Activated CD8-positive, alpha-beta T cell treated with anti-CD3 and anti-CD28 coated beads for 36 hours (primary cell): Measurements from ENCODE around the gene HRC. TPM values are rescaled to one million over a fixed set of nuclear protein-coding genes. Genes with fewer than 3 reads are reported as not detected.

ENCODE experiments used
- ATAC-seq: fragments of 200-7000 bp; cut with Tn5 transposase; one replicate; pipeline ENCODE4 v1.10.0; 2021; ENCODE audit warnings: mild to moderate bottlenecking, moderate library complexity
- CTCF ChIA-PET: fragments of 350-600 bp; sonication (Branson Sonifier 250); formaldehyde crosslinking; loops from one replicate; lab custom pipeline; 2021; ENCODE audit warnings: antibody characterized with exemption; lab: Charles Lee
- POLR2A ChIA-PET: fragments of 350-600 bp; sonication (Branson Sonifier 250); formaldehyde crosslinking; loops from one replicate; lab custom pipeline; 2021; ENCODE audit warnings: antibody characterized with exemption; lab: Charles Lee
- DNase-seq: peaks from one replicate; pipeline ENCODE4 v3.0.0-alpha.2; 2020
- H3K27ac Mint-ChIP-seq: one replicate; pipeline ENCODE4 v1.8.0; 2021; ENCODE audit warnings: mild to moderate bottlenecking, mixed read lengths
- H3K27me3 Mint-ChIP-seq: one replicate; pipeline ENCODE4 v1.8.0; 2021; ENCODE audit warnings: mixed read lengths
- H3K36me3 Mint-ChIP-seq: one replicate; pipeline ENCODE4 v1.8.0; 2021; ENCODE audit warnings: low read depth, mixed read lengths
- H3K4me1 Mint-ChIP-seq: one replicate; pipeline ENCODE4 v1.8.0; 2021; ENCODE audit warnings: low read depth, mixed read lengths
- H3K4me3 Mint-ChIP-seq: one replicate; pipeline ENCODE4 v1.8.0; 2021; ENCODE audit warnings: mild to moderate bottlenecking, moderate library complexity, mixed read lengths
- H3K9me3 Mint-ChIP-seq: one replicate; pipeline ENCODE4 v1.8.0; 2021; ENCODE audit warnings: mixed read lengths
- intact Hi-C: fragments of 100-400 bp; cut with micrococcal nuclease; formaldehyde crosslinking; loops from one replicate; pipeline ENCODE4 v1.10.0; 2022
- total RNA-seq, 2 experiments: library from RNA; stranded (reverse); gene quantifications; one replicate each; pipeline ENCODE4 v1.2.3, GENCODE V29; 2021
- TF ChIP-seq, protein P1 (sequence below): fragments of 200-600 bp; IDR thresholded peaks from one replicate; pipeline ENCODE4 v1.8.0; 2022; ENCODE audit warnings: antibody characterized with exemption, mild to moderate bottlenecking

Gene HRC
- total RNA-seq, 2 experiments from 2014 or later, result not detected

DNA sequence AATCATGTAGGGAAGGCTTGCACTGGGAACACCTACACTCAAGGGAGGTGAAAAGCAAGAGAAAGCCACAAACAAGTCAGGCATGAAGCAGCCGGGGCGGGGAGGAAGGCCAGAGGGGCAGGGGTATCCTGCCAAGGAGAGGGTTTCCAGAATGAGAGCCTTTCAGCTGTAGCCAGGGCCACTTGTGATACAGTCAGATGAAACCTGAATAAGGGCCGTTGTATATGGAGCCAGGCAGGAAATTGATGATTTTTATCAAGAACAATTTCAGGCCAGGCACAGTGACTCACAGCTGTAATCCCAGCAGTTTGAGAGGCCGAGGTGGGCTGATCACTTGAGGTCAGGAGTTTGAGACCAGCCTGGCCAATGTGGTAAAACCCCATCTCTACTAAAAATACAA, 6.8 kb upstream of the HRC start:
- Mint-ChIP-seq H3K27ac (no peak overlapping the region), H3K27me3 (peaks cover 30% of the 10 kb centered on the region), H3K9me3 (no peaks in the 10 kb centered on the region), H3K36me3 (no peaks in the 10 kb centered on the region), H3K4me3 (no peak overlapping the region), H3K4me1 (peaks cover 7% of the 10 kb centered on the region)
- ChIA-PET POLR2A (interaction anchor here (0.8 kb wide), 1 partner anchor 11 kb away, joined by 3 read pairs; no protein-coding TSS in a partner anchor), CTCF (interaction anchor here (3.3 kb wide), 1 partner anchor 36 kb away, joined by 19 read pairs; no protein-coding TSS in a partner anchor)
- intact Hi-C loops, result no loop called here
- no peak for DNase-seq
- ATAC-seq, result no peak
- TF ChIP-seq, protein P1, sequence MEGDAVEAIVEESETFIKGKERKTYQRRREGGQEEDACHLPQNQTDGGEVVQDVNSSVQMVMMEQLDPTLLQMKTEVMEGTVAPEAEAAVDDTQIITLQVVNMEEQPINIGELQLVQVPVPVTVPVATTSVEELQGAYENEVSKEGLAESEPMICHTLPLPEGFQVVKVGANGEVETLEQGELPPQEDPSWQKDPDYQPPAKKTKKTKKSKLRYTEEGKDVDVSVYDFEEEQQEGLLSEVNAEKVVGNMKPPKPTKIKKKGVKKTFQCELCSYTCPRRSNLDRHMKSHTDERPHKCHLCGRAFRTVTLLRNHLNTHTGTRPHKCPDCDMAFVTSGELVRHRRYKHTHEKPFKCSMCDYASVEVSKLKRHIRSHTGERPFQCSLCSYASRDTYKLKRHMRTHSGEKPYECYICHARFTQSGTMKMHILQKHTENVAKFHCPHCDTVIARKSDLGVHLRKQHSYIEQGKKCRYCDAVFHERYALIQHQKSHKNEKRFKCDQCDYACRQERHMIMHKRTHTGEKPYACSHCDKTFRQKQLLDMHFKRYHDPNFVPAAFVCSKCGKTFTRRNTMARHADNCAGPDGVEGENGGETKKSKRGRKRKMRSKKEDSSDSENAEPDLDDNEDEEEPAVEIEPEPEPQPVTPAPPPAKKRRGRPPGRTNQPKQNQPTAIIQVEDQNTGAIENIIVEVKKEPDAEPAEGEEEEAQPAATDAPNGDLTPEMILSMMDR, result no peak

DNA sequence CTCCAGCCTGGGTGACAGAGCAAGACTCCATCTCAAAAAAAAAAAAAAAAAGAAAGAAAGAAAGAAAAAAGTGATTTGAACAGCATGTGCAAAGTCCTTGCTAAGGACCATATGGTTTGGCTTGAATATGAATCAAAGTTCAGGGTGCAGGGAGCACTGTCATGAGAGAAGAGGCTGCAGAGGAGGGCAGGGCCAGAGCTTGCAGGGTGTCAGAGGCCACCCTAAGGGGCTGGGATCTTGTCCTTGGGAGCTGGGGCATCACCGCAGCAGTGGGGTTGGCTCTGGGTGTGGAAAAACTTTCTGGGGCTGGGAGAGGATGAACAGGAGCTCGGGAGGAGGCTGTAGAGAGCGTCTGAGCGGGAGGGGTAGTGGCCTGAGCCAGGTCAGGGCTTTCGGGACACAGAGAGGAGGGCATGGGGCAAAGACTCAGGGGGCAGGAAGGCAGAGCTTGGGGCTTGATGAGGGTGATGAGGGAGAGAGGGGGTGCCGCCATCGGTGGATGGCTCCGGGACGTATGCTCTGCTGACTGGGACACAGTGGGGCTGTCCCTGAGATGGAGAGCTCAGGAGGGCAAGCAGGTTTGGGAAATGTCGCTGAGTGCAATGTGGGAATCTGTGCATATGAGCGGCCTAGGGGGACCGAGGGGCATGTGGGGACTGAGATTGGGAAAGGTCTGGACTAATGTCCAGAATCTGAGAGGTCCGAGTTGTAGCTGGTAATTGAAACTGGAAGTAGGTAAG, 5.4 kb upstream of the HRC start:
- TF ChIP-seq, protein P1, result no peak
- Mint-ChIP-seq H3K4me3 (no peak overlapping the region), H3K36me3 (no peaks in the 10 kb centered on the region), H3K27me3 (peaks cover 32% of the 10 kb centered on the region), H3K4me1 (peaks cover 7% of the 10 kb centered on the region), H3K27ac (no peak overlapping the region), H3K9me3 (no peaks in the 10 kb centered on the region)
- ATAC-seq (no peak), DNase-seq (no peak)
- POLR2A ChIA-PET, result no interaction called here
- CTCF ChIA-PET, result interaction anchor here (0.8 to 3.3 kb wide), 5 partner anchors 17 to 79 kb away, joined by 3 to 19 read pairs (median 3); no protein-coding TSS in a partner anchor
- intact Hi-C loops, result no loop called here

DNA sequence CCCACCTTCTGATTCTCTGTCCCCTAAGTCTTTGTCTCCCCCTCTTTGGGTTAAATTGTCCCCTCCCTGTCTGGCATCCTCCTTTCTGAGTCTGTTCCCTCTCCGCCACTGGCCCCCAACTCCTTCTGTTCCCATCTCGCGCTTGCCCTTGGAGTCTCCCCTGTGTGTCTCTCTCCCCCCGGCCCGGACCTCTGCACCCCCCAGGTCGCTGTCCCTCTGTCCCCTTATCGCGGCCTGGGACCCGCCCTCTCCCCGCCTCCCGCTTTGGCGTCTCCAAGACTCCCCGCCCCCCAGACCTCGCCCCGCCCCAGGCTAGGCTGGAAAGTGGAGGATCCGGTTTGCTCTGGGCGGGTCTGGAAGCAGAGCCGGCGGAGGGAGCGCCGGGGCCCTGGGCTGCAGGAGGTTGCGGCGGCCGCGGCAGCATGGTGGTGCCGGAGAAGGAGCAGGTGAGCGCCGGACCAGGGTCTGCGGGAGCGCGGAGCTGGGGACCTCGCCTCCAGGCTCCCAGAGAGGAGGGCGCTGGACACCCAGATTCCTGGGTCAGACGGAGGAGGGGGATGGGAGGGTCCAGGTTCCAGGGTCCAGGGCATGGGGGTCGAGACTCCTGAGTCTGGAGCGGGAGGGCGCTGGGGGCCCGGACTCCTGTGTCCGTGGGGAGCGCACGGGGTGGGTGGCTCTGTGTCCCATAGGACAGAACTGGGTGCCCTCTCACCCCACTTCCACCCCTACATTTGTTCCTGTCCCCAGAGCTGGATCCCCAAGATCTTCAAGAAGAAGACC, 2.4 kb upstream of the HRC start, which contains the start of gene TRPM4:
TSS of gene TRPM4 (plus strand) at position 348 of the 780 bp plus-strand sequence. CDS start at position 423, 75 bp downstream.
- no peak within 1 kb of the TSS for H3K27ac Mint-ChIP-seq
- ATAC-seq (peak; percentile 82), DNase-seq (peak; percentile 63)
- no peak within 1 kb of the TSS for H3K4me3 Mint-ChIP-seq
- ChIA-PET CTCF (no interaction called here), POLR2A (no interaction called here)
- TF ChIP-seq, protein P1, result no peak
- H3K27me3 Mint-ChIP-seq, result peaks cover 53% of the 10 kb centered on the region
- H3K36me3 Mint-ChIP-seq, result no peaks in the 10 kb centered on the region
- intact Hi-C loops, result no loop called here
- peaks cover 7% of the 10 kb centered on the region for H3K4me1 Mint-ChIP-seq
- H3K9me3 Mint-ChIP-seq, result peaks cover 2% of the 10 kb centered on the region

DNA sequence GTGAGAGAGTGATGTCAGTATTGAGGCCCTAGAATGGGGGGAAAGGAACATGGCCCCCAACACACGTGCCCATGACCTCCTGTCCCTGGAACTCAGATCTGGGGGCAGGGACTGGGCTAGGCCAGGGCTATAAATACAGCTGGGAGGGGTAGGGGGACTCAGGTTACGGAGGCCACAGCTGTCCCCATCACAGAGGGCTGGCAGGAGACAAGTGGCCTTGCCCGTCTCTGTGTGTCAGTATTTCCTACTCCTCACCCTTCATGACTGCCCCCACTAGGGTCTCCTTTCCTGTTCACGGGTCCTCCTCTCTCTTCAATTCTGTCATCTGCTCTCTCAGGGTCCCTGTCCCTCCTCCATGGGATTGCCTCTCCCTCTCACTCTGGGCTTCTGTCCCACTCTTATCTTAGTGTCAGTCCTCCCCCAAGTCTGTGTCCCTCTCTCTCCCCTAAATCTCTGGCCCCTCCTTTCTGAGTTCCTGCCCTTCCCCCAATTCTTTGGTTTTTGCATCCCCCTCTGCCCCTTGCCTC, 687 bp upstream of the HRC start:
- no peaks in the 10 kb centered on the region for H3K36me3 Mint-ChIP-seq
- peaks cover 14% of the 10 kb centered on the region for H3K4me1 Mint-ChIP-seq
- POLR2A ChIA-PET, result no interaction called here
- no peak overlapping the region for H3K4me3 Mint-ChIP-seq
- DNase-seq, result no peak
- CTCF ChIA-PET, result interaction anchor here (1.0 kb wide), 1 partner anchor 58 kb away, joined by 3 read pairs; no protein-coding TSS in a partner anchor
- intact Hi-C loops, result no loop called here
- peaks cover 66% of the 10 kb centered on the region for H3K27me3 Mint-ChIP-seq
- TF ChIP-seq, protein P1, result no peak
- ATAC-seq, result no peak
- peaks cover 2% of the 10 kb centered on the region for H3K9me3 Mint-ChIP-seq
- no peak overlapping the region for H3K27ac Mint-ChIP-seq
